ENCODE measurements around the gene BAG5.

BAG5 gene

DNA sequence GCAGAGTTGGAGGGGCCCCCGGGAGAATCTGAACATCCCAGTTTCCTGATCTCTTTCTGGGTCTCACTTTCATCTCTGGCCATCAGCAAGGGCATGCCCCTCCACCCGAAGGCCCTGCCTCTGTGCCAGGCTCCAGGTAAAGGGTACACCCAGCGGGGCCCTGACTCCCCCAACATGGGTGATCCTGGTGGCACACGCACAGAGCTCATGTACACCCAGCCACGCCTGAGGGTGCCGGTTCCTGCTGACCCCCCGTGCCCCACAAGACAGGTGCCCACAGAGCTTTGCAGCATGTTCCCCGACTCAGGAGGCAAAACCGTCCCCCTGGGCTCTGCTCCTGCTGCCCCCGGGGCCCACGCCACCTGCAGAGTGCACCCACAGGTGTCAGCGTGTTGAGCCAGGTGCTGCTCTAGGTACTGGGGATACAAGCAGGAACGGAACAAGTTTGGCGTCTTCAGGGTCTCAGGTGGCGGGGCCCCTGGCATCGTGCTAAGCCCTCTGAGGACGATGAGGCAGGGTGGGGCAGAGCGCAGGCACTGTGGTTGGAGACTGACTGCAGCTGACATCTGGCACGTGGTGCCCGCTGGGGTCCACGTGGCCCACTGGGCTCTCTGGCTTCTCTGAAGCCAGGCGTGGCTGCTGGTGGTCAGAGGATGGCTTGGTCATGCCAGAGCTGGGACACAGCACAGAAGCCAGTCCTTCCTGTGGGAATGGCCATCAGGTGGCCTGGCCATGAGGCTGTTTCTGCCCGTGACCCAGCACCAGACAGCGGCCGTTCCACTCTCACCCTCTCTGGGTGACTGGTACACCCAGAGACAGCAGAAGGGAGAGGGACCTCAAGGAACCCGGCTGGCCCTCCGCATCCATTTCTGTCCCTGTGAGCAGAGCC, 13.8 kb downstream of the BAG5 start:
- intact Hi-C loops (cut with DNase I), result no loop called here
- DNase-seq, result peak in 5 of 10 donors; percentile 57 to 95 (median 76)

DNA sequence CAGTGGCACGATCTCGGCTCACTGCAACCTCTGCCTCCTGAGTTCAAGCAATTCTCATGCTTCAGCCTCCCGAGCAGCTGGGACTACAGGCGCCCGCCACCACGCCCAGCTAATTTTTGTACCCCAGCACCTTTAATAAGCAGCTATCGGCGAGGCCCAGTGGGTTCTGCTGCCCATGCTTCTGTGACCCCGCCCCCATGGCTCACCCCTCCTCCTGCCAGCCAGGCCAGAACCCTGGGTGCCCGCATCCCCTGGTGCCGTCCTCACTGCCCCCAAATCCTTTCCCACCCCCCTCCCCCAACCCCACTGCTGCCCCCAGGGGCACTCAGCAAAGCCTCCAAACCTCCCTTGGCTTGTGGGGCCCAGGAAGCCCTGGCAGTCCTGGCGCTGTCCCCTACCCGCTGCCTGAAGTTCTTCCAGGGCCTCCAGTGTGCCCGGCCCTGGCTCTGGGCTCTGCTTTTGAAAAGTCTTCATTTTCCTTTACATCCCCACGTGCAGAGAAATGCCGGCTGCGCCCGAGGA, 14.5 kb downstream of the BAG5 start:
- peak in 2 of 10 donors; percentile 35 to 79 for DNase-seq
- intact Hi-C loops (cut with DNase I), result no loop called here

DNA sequence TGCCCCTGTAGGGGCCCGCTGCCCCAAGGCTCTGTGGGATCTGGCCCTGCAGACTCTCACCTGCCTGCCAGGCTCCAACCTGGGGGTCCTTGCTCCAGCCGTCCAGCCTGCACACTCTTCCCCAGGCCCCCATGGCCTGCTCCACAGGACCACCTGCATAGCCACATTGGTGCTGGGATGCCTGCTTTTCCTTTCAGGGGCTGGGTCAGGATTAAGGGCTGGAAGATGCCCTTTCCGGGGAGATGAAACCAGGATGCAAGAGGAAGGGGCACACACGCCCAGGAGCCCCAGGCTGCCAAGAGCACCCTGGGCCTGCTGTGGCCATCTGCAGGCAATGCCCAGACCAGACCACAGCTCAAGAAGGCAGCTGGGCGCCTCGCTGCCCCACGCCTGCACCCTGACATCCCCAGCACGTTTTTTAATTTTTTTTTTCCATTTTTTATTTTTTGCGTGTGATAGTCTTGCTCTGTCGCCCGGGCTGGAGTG, 15.0 kb downstream of the BAG5 start:
- peak in 1 of 10 donors; percentile 59 for DNase-seq
- intact Hi-C loops (cut with DNase I), result no loop called here

DNA sequence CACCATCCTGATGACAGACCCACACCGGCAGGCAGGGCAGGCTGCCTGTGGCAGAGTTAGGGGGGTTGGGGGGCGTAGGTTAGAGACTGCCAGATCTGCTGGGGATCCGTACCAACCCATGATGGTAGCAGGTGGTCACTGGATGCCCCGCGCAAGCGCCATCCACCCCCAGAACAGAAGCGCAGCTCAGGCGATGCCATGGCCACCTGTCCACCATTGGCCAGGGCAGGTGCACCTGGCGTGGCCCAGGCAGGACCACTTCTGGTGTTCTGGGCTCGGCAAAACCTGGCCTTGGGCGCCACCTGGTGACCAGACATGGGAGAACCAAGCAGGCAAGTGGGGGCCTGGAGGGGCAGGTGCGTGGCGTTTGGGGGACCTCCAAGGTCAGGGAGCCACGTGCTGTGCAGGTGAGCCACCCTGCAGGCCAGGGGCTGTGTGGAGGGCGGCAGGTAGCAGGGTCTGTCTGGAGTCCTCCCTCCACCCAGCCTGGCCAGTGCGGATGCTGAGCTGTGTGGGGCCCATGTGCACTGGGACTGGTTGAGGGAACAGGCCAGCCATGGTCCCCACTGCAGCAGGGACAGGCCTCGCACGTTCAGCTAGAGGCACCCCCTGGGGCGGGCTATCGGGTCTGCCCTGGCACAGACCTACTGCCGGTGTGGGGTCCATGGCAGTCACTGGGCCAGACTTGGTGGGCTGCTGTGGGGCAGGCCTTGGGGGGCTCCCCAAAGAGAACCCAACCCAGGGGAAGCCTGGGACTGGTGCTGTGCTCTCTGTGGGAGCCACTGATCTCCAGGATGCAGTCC, 15.6 kb downstream of the BAG5 start:
- peak; percentile 77 to 97 (median 88) for DNase-seq
- intact Hi-C loops (cut with DNase I), result loop anchor here (1.0 kb wide), 2 partner anchors 29 to 47 kb away; no protein-coding TSS in a partner anchor

DNA sequence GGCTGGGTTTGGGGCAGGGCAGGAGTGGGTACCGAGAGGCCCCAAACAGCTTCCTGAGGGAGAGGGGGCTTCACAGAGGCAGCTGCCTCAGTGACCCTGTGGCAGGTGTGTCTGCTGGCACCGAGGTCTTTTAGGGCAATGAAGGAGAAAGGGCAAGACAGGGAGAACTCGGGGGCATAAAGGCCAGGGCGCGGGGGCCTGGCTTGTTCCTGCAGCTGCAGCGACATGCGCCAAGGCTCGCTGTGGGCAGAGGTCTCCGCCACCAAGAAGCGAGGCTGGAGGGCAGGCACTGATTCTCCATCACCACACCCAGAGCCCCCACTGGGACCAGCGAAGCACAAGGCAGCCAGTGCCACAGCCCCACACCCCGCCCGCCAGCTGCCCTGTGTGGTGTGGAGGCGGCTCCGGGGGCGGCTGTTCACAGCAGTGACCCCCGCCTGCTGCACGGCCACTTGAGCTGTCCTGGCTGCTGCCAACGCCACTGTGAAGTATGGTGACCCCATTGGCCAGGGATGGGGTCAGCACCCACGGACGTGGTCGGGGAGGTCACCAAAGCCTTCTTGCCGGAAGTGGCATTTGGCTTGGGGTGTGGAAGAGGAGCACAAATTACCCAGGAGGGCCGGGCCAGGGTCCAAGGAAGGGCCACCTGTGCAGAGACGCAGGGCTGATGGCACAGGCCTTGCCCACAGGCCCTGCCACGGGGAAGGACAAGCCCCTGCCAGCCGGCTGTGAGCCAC, 16.4 kb downstream of the BAG5 start:
- DNase-seq, result peak in 2 of 10 donors; percentile 72 to 86
- intact Hi-C loops (cut with DNase I), result loop anchor here (1.0 kb wide), 2 partner anchors 28 to 46 kb away; no protein-coding TSS in a partner anchor

DNA sequence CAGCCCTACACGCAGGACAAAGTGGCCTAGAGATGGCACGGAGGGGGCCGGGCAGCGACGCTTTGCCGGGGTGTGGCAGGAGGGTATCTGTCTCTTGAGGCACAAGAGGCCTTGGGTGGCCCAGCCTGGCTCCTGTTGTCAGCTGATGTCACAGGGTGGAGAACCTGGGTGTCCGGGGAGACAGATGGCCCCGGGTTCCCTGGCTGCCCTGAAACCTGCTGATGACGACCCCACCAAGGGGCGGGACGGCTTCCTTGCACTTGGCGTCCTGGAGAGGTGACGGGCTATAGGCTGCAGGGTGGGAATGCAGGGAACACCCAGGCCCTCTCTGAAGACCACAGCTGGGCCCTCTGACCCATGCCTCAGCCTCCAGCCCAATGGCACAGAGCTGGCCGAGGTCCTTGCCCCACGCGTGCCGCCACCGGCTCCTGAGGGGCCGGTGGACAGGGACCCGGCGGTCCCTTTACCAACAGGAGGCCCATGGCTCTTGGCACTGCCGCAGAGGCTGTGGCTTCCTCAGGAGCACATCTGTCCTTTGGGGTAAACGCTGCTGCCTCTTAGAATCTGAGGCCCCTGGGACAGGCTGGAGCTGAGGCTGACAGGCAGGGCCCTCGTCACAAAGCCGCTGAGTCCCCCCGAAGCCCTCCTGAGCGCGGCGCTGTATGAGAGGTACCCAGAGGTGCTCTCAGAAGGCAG, 17.1 kb downstream of the BAG5 start:
- intact Hi-C loops (cut with DNase I), result no loop called here
- DNase-seq, result peak in 2 of 10 donors; percentile 62 to 84

DNA sequence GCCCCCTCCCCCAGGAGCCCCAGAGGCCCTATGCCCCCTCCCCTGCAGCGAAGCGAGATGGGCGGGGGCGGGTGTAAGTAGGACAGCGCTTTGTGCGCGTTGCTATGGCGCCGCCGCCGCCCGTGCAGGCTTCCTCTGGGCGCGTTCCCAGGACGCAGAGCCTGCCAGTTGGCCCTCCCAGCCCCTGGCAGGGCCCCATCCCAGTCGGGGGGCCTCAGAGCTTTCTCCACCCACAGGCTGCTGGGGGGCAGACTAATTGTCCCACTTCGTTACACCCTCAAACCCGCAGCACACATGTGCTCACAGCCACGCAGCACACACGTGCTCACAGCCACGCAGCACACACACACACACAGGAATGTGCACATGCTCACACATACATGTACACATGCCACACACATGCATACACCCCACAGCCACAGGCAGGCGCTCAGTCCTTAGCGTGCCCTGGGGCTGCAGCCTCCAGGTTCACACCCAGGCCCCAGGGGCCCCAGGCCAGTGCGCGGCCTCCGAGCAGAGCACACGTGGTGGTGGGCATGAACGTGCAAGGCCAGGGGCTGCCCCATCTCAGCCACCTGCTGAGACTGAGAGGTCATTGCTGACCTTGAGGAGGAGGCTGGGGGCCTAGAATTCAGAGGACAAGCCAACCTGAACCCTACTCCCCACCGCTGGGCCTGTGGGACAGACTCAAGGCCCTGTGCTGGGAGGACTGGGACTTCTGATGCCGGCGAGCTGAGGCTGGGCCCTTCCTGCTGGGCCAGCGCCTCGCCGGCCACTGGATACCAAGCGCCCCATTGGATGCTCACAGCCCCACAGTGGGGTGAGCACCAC, 17.9 kb downstream of the BAG5 start:
- DNase-seq, result peak; percentile 80 to 98 (median 88)
- intact Hi-C loops (cut with DNase I), result no loop called here

DNA sequence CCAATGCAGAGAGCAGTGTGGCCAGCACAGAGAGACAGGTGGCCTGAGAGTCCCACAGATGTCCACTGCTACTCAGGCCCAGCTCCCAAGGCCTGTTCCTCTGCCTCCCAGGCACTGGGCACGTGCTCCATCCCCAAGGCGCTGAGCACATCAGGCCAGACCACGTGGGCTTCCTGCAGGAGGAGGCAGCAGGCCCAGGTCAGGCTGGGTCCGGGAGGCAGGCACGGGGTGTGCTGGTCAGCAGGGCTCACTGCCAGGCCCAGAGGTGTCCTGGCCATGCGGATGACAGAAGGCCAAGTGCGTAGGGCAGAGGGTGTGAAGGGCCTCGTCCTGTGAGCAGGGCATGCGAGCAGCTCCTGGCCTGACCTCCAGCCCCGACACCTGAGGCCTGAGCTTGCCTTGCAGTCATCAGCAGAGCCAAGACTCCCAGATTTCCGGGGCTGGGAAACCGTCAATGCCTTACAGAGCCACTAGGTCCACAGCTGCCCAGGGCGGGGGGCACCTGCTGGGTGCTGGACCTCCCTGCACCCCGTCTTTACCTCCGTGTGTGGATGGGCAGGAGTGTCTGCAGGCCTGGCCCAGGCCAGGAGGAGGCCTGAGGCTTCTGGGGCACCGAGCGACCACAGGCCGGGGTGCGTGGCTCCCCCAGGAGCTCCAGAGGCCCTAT, 18.6 kb downstream of the BAG5 start:
- DNase-seq, result peak in 3 of 10 donors; percentile 79 to 93 (median 91)
- intact Hi-C loops (cut with DNase I), result loop anchor here (2.0 kb wide), 1 partner anchor 15 kb away; the partner anchor contains the start of gene TRMT61A

DNA sequence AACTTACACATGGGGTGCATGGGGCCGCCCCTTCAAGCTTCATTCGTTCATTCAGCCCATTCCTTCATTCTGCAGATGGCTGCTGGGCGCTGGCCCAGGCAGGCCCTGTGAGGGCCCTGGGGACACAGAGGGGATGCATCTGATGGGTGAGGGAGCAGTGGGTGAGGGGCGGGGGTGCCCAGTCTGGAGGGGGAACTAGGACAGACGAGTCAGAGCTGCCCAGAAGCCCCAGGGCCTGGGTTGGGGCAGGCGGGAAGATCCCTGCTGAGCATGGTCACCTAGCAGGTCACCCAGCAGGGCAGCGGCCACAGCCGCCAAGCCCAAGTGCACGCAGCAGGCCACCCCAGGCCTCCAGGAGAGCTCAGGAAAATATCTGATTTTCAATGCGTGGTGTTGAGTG, 19.3 kb downstream of the BAG5 start:
- DNase-seq, result peak in 5 of 10 donors; percentile 61 to 92 (median 74)
- intact Hi-C loops (cut with DNase I), result loop anchor here (2.0 kb wide), 1 partner anchor 14 kb away; the partner anchor contains the start of gene TRMT61A

DNA sequence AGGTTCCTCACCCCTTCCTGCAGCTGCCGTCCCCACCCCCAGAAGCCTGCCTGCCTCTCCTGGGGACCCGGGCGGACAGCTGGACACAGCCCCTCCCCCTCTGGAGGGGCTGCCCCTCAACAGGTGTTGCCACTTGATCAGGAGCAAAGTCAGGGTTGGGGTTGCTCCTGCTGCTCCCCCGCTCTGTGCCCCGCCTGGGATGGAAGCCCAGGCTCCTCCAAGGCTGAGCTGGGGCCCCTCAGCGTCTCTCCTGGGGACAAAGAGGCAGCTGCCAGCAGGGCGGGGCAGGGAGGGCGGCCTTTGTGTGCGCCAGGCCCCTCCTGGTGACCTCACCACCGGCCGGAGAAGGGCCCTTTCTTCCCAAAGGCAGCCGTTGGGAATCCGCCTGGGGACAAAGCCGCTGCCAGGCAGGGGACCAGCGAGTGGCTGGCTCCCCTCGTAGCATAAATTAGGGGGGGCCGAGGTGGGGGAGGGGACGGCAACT, 19.8 kb downstream of the BAG5 start:
- DNase-seq, result peak; percentile 87 to 99 (median 92)
- intact Hi-C loops (cut with DNase I), result loop anchor here (2.0 kb wide), 1 partner anchor 14 kb away; the partner anchor contains the start of gene TRMT61A

DNA sequence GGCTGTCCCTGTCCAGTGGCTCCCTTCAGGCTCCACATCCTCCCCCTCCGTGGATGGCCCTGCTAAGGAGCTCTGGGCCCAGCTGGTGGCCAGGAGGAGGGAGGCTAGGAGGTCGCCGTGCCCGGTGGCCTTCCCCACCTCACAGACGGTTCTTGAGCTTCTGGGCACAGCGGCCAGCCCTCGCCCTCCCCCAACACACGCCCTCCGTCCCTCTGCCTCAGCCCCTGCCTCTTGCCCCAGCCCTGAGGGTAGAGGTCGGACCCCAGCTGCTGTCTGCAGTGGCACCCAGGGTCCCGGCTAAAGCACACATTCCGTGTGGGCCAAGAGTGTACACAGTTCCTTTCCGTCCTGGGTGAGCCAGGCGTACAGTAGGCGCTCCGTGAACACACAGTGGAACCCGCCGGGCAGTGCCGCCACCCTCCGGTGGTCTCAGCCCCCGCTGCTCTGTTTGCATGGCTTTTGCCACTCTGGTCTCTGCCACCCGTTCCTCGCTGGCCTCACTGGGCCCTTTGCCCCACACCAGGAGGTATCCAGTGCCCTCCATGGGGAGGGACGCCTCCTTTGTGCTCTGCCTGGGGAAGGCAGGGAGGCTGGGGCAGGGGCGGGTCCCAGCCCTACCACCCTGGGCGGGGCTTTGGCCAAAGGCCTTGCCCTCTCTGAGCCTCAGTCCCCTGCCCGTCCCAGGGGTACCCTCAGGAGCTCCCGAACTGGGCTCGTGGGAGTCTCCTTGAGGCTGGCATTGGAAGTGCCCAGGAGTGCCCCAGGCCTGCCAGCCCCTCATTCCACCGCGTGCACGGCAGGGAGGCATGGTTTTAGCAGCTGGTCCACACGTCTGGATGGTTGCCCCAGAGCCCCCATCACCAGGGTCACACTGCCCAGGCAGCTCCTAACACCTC, 20.5 kb downstream of the BAG5 start:
- intact Hi-C loops (cut with DNase I), result loop anchor here (2.0 kb wide), 1 partner anchor 13 kb away; the partner anchor contains the start of gene TRMT61A
- DNase-seq, result peak in 3 of 10 donors; percentile 73 to 90 (median 78)

DNA sequence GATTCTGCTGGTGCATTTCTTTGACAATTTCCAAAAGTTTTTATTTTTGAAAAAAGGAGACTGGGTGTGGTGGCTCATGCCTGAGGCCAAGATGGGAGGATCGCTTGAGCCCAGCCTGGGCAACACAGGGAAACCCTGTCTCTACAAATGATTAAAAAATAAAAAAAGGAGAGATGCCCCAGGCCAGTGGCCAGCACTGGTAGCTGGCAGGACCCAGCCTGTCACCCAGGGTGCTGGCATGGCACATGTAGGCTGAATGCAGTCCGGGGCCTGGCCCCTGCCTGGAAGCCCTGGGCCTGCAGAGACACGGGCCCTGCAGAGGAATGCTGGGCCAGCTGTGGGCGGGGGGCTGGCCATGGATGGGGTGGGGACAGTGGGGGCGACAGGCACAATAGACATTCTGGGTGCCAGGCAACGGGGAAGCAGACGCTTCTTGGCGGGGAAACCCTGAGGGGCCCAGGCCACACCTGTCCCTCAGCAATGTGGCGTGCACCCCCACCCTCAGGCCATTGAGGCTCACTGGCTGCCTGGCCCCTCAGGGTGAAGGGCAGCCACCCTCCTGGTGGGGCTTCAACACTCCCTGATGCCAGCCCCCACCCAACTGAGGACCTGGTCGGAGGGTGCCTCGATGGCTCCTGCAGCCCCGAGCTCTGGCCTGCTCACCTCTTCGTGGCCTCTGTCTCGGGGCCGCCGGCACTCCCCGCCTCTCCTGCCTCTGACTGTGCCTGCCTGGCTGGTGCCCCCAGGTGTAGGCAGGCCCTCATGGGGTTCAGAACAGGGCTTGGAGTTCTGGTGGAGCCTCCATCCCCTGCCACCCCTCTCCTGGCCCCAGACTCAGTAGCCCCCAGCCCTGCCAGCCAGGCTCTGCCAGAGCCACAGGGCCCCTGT, 21.4 kb downstream of the BAG5 start:
- intact Hi-C loops (cut with DNase I), result no loop called here
- DNase-seq, result peak in 4 of 10 donors; percentile 21 to 82 (median 70)

DNA sequence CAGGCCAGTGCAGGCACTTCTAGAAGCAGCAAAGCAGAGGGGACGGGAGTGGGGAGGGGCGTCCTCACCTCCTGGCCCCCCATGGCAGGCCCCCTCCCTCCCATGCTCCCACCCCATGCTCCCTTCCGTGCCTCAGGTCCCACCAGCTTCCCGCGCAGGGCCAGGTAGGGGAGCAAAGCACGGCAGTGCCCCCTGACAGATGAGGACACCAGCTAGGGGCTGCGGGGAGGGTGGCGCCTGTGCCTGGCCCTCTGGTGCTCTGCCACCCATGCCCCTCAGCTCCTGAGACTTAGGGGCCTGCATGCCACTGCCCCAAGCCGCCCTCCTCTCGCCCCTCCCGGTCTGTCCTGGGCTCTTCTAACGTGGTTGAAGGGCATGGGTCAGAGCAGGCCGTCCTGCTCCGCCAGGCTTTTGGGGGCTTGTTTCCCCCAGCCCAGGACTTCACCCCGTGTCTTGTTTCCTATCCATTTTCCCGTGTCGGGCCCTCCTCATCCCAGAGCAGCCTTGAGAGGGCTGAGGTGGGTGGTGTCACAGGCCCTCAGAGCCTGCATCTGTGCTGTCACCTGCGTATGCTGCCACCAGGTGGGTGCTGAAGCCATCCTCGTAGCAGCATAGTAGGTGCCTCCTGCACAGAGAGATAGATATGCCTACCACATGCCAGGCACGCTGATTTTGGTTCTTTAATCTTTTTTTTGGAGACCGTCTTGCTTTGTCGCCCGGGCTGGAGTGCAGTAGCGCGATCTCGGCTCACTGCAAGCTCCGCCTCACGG, 23.2 kb downstream of the BAG5 start:
- peak in 4 of 10 donors; percentile 19 to 74 (median 68) for DNase-seq
- intact Hi-C loops (cut with DNase I), result no loop called here

DNA sequence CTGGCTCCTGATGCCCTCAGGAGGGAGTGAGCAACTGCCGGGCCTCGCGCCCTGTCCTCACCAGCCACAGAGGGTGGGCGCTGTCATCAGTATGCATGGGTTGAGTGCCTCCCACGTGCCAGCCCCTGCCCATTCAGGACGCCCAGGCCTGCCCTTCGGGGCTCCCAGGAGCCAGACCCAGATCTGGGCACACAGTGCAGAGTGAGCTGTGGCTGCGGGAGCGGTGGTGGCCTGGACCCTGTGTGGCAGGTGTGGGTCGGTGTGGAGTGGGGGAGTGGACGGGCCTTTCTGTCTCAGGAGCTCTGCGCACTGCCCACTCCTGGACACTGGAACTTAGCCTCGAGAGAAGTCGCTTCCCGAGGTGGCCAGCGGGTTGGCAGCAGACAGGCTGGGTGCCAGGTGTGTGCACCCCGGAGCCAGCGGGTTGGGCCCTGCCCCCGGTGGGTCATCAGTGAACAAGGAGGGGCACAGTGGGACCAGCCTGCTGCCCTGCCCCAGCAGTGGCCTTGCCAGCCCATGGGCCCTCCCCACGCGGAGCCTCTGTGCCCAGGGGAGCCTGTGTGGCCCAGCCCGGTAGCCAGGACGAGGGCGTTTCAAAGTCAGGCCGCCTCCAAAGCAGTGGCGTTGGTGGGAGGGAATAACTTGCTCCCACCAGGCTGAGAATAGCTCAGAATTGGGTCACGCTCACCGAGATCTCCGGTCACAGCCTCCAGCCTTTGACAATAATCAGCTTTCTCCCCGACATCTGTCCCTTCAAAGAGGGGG, 24.0 kb downstream of the BAG5 start:
- intact Hi-C loops (cut with DNase I), result no loop called here
- DNase-seq, result peak in 4 of 10 donors; percentile 51 to 86 (median 84)
